PC-9 (cell line): Measurements from ENCODE around the gene IRAG1.

Experiments used
- EZH2 ChIP-seq: fragments of 200-600 bp; sonication (generic); IDR thresholded peaks from 2 replicates; pipeline ENCODE4 v1.8.0; 2017; ENCODE audit warnings: antibody characterized with exemption, low read depth
- TF ChIP-seq, protein P1 (sequence below): fragments of 200-600 bp; sonication (generic); conservative IDR thresholded peaks from 2 replicates; pipeline ENCODE4 v1.6.1; 2017; ENCODE audit warnings: mixed run types, antibody characterized with exemption, mild to moderate bottlenecking, moderate library complexity

DNA sequence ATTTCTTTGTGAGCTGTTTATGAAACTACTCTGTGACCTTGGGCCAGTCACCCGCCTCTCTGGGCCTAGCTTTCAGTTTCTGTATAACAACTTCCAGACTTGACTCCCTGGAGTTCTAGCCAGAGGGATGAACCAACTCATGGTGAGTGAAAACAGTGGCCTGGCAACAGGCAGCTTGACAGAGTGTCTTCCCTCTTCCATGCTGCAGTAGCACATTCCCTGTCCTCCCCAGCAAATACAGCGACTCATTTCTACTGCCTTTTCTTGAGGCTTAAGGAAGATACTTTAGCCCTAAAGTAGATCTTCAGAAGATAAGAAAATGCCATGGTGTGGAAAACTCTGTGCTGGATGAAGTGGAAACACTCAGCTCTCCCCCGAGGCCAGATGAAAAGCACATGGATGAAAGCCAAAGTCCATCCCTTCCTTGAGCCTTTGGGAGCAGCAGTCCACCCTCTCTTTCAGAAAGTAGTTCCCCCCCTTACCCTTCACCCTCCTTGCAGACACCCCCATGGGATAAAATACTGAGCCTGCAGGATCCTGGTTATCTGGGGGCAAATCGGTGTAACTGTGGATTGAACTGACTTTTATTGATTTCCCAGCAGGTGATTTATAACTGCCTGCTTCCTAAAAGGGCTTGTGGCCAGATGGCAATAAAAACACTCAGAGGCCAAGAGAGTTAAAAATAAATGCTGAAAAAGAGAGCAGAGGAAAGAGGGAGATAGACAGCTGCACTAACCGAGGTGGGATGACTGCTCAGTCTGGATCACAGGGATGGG lies 24.1 kb downstream of the IRAG1 start:
- TF ChIP-seq, protein P1, sequence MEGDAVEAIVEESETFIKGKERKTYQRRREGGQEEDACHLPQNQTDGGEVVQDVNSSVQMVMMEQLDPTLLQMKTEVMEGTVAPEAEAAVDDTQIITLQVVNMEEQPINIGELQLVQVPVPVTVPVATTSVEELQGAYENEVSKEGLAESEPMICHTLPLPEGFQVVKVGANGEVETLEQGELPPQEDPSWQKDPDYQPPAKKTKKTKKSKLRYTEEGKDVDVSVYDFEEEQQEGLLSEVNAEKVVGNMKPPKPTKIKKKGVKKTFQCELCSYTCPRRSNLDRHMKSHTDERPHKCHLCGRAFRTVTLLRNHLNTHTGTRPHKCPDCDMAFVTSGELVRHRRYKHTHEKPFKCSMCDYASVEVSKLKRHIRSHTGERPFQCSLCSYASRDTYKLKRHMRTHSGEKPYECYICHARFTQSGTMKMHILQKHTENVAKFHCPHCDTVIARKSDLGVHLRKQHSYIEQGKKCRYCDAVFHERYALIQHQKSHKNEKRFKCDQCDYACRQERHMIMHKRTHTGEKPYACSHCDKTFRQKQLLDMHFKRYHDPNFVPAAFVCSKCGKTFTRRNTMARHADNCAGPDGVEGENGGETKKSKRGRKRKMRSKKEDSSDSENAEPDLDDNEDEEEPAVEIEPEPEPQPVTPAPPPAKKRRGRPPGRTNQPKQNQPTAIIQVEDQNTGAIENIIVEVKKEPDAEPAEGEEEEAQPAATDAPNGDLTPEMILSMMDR, result no peak
- TF ChIP-seq EZH2, result no peak
